ENCODE measurements around the gene PLCB4.

The PLCB4 gene

GRCh38 chr20:9195031-9195430 lies 126.1 kb downstream of the PLCB4 start:
- no peak for TF ChIP-seq CTCF (IDR thresholded peaks at IDR 0.05; ENCODE audit: insufficient read depth, low read depth, low read length, missing control alignments)
- no peak for DNase-seq (ENCODE audit: low read depth)
- no peak overlapping the region for H3K4me3 ChIP-seq (ENCODE audit: low read length)

GRCh38 chr20:9196110-9196509 lies 127.2 kb downstream of the PLCB4 start:
- no peak for TF ChIP-seq CTCF (IDR thresholded peaks at IDR 0.05; ENCODE audit: insufficient read depth, low read depth, low read length, missing control alignments)
- no peak overlapping the region for H3K4me3 ChIP-seq (ENCODE audit: low read length)
- no peak for DNase-seq (ENCODE audit: low read depth)

GRCh38 chr20:9198460-9198859 lies 129.6 kb downstream of the PLCB4 start:
- DNase-seq (ENCODE audit: low read depth) = no peak
- no peak overlapping the region for H3K4me3 ChIP-seq (ENCODE audit: low read length)
- TF ChIP-seq CTCF (IDR thresholded peaks at IDR 0.05; ENCODE audit: insufficient read depth, low read depth, low read length, missing control alignments) = no peak

GRCh38 chr20:9200196-9200595 lies 131.3 kb downstream of the PLCB4 start:
- DNase-seq (ENCODE audit: low read depth) = peak; percentile 39
- H3K4me3 ChIP-seq (ENCODE audit: low read length) = no peak overlapping the region
- TF ChIP-seq CTCF (IDR thresholded peaks at IDR 0.05; ENCODE audit: insufficient read depth, low read depth, low read length, missing control alignments) = no peak

GRCh38 chr20:9200620-9201019 lies 131.7 kb downstream of the PLCB4 start:
- no peak for TF ChIP-seq CTCF (IDR thresholded peaks at IDR 0.05; ENCODE audit: insufficient read depth, low read depth, low read length, missing control alignments)
- no peak overlapping the region for H3K4me3 ChIP-seq (ENCODE audit: low read length)
- DNase-seq (ENCODE audit: low read depth) = peak; percentile 63

- TF ChIP-seq CTCF (IDR thresholded peaks at IDR 0.05; ENCODE audit: insufficient read depth, low read depth, low read length, missing control alignments) = no peak
- DNase-seq (ENCODE audit: low read depth) = no peak
- no peak overlapping the region for H3K4me3 ChIP-seq (ENCODE audit: low read length)
These were observed 133.7 kb downstream of the PLCB4 start for GRCh38 chr20:9202420-9203080.

GRCh38 chr20:9203081-9203447 lies 134.2 kb downstream of the PLCB4 start:
- no peak overlapping the region for H3K4me3 ChIP-seq (ENCODE audit: low read length)
- no peak for TF ChIP-seq CTCF (IDR thresholded peaks at IDR 0.05; ENCODE audit: insufficient read depth, low read depth, low read length, missing control alignments)
- no peak for DNase-seq (ENCODE audit: low read depth)
